GM19035 (cell line): ENCODE results near the gene HADH.
"Not testable (repeated sequence)": the region's sequence is repeated elsewhere in the genome, so short reads cannot be mapped to it uniquely, and the experiment has no call there.

Experiments
- ATAC-seq: cut with Tn5 transposase; IDR thresholded peaks from one replicate; pipeline ENCODE4 v1.9.1; 2021; ENCODE audit not compliant: unreplicated experiment

Gene HADH

DNA sequence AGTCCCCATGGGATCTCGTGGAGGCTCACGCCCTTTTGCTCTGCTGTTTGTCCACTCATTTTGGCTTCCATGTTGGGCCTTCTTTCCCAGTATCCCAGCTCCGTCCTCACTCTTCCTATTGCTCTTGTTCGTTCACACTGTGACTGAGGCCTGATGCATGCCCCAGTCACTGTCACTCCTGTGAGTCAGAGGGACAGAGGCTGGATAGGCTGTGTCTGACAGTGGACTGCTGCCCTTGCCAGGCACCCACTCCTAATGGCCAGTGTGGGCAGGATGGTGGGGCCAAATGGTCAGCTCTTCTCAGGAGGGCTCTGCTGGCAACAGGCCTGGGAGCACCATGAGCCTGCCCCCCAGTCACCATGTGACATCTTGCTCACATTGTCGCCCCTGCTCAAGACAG is 40.0 kb downstream of the HADH start:
- ATAC-seq = no peak

DNA sequence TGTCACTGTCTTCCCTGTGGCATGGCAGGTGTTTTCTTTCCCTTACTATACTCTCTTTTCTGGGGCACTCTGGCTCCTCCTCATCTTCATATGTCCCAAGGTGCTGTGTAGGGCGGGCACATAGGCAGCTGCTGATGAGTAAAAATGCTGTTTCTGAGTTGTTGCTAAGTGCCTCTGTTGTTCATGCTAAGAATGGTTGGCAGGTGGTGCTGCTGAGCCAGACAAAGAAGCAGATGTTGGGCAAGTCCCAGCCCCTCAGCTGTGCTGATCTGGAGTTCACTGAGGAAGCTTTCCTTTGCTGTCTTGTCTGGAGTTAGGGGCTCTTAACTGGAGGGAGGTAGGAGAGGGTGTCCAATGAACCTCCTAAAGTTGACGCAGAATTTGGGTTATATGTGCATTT is 40.6 kb downstream of the HADH start:
- ATAC-seq = peak; percentile 97

DNA sequence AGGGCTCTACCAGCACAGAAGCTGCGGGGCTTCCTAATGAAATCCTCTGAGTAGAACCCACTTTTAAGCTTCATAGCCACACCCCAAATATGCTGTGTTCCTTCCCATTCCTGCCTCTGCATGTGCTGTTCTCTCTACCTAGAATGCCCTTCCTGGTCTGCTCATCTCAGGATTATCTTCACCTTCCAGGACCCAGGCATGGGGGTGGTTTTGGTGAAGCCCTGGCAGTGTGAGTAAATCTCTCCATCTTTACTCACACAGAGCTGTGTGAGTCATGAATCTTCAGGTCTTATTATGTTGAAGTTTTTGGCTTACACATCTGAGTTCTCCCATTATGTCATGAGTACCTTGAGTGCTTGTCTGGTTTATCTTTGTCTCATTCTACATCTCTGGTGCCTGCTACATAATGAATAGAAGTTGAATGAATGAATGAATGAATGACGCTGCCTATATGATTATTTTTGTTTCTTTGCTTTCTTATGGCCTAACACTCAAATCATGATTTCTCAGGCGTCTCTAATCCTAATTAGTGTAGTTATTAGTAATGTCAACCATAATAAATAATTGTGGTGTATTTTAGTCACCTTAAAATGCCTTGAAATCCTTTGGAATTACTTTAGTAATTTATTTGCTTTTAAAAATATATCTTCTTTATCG is 41.9 kb downstream of the HADH start:
- ATAC-seq = no peak

DNA sequence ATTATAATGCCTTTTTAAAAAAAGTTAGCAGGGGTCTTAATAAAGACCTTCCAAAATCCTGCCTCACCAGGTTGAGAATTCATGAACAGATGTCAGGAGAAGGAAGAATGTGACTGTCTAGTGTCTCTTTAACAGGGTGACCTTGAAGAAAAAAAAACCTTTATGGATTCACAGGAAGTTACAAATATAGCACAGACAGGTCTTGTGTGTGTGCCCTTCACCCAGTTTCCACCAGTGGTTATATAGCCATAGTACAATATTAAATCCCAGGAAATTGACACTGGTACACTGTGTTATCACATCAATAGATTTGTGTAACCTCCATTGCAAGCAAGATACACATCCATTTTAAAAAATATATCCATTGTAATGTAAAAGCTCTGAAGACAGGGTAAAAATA is 43.7 kb downstream of the HADH start:
- no peak for ATAC-seq

DNA sequence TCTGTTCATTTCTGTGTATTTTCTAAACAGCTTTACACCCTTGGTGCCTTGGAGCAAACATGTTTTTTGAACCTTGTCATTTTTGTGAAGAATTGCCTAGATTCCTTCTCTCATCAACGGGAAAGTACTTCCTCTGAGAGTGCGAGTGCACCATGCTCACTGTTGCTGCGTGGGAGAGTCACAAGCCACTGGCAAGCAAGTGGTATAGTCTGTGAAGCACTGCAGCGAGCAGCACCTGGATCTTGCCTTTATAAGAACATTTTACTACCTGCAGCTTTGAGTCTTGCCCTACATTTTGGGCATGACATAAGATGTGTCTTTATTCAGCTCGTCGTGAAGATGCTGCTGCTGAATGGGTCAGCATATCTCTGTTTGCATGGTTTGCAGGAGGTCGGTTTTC is 44.9 kb downstream of the HADH start:
- no peak for ATAC-seq

DNA sequence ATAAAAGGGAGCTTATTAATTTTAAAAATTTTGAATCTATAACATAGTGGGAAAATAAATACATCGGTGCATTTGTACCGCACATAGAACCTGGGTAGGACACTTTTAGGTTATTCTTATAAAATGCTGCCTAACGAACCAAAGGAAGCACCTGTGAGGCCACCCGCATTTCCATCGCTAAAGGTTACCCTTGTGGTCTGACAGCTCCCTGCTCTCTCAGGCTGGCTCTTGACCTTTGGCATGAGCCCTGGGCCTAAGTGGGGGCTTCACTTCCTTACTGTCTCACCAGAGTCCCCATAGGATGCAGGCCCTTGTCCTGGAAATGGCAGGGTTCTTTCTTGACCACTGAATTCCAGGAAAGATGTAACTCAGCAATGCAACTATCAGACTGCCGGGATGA is 46.0 kb downstream of the HADH start:
- ATAC-seq = no peak

DNA sequence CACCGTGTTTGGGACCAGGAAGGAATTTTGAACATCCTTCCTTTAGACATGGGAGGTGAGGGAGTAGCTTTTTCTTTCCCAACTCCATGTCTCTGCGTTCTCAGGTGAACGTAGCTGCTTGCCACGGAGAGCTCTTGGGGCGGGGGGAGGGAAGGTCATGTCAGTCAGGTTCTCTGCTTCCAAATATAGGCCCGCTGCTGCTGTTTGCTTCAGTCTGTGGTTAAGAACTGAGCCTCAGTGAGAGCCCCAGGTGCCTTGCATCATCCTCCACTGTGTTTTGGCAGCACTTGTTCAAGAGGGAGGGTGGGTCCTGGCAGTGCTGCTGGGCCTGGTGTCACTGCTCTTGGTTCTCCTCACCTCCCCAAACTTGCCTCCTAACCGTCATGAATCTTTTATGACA is 46.5 kb downstream of the HADH start:
- peak; percentile 65 for ATAC-seq

DNA sequence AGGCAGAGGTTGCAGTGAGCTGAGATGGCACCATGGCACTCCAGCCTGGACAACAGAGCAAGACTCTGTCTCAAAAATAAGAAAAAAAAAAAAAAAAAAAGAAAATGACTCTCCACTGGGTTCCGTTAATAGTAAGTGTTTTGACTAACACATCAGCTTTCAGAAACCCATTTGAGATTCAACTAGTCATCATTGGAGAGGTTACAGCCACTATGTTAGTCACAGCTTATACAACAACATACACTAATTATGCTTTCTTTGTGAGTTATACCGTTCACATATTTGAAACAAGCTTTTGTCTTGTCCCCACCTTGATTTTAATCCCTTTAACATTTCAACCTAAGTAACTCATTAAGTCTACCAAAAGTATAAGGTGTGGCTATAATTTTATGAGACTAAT is 48.2 kb downstream of the HADH start:
- ATAC-seq = no peak

DNA sequence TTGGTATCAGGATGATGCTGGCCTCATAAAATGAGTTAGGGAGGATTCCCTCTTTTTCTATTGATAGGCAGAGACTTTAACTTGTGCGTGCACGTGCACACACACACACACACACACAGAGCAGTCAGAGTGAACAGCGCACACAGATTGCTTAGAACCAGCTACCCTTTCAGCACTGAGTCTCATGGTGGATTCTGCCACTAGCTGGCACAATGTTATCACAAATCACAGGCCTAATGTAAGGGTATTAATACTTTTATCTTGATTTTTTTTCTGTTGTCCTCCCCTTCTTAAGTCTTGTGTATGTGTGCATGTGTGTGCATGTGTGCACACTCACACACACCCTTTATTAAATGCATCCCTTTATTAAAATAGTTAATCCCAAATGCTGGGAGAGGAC is 53.2 kb downstream of the HADH start:
- no peak for ATAC-seq

DNA sequence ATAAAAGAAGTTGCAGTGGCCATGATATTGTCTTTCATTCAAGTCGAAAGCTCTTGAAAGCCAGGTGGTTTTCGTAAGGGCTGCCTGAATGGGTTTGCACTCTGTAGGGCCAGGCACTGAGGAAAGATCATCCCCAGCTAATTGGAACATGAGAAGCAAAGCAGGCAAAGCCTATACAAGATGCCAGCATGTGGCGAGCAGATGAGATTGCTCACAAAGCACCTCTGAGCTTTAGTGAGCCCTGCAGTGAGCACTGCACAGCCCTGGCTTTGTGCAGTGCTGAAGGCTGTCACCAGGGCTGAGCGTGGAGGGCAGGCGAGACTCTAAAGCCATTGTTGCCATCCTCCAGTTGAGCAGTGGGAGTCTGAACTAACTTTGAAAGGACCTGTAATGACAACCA is 53.8 kb downstream of the HADH start:
- no peak for ATAC-seq

DNA sequence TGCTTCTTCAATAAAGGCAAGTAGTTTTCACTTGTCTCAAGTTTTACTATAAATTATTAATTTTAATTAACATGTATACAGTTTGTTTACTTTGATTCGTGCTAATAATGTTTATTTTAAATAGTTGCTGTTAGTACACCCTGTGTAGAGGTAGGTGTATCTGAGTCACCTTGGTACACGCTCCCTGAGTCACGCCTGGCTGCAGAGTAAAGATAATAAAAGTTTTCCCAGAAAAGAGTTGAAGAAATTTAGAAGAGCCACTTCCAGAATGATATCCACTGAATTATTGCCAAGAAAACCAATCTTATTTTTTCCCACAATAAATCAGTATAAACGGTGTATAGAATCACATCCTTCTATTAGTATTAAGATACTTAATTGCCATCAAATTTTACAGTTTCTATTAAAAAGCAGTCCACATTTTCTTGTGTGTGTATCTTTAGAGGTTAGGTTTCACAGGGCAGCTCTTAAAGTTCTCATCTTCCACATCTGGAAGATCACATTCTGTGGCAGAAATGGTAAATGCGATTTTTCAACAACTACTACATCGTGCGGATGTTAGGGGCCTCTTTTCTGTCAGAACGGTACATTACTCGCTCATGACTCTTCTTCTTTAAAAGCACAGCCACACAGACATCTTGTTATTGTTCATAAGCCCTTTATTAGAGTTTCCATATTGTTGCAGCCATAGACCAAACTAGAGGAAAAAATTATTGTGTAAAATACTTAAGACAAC is 55.4 kb downstream of the HADH start:
- ATAC-seq = no peak

DNA sequence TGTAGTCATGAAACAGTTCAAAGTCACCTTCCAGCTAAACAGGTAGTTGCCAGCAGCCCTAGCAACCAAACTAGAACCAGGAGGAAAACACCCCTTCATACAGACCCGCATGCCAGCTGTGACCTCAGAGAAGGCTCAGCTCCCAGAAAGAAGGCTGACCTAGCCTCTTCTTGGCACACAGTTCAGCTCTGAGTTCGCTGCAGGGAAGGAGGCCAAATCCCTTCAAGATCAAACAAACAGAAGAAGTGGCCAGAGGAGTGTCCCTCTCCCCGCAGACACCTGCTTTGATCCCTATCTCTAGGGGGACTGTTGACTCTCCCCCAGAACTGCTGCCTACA is 56.0 kb downstream of the HADH start:
- ATAC-seq = no peak

DNA sequence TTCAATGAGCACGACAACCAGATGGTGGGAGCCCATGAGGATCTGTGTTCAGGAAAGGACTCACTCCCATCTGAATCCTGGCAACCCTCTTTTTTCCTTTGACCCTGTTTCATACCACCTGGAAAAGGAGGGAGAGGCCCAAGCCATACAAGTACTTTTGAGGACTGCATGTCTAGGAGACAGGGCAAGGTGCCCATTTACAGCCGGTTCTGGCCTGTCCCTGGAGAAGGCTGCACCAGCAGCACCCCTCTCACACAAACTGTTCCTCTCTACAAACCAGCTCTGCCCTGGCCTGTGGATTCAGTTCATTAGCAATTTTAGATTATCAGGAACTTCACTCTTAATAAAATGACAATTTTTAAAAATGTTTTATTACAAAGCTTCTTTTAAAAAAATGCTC is 57.5 kb downstream of the HADH start:
- no peak for ATAC-seq

DNA sequence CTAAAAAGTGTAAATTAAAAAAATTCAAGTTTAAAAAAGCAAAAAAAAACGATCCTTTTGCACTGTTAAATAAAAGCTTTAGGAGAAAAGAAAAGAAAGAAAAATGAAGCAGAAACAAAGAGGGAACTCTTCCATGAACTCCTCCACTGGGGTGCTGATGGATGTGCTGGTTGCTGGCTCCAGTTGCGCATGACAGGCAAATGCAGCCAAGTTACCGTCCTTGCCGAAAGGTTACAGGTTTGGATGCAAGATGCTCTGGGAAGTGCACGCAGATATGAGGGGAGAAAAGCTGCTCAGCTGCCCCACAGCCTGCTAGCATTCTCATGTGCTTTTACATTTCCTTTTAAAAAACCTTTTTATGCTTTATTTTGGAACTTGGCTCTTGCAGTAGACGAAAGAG is 58.5 kb downstream of the HADH start:
- ATAC-seq = no peak

DNA sequence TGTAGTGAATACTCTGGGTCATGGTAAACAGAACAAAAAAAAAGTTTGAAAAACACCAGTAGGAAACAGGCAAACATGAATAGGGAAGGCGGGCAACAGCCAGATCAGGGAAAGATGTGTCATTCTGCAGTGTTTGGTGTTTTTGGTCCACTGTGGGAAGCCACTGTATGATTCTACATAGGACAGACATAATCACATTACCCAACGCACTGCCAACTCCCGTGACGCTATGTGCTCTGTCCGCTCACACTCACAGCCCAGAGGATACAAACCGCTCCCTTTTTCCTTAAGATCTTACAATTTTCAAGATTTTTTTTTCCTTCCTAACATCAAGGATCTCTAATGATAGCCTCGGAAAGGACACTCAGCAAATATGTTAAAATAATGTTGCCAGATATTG is 59.3 kb downstream of the HADH start:
- ATAC-seq = no peak

DNA sequence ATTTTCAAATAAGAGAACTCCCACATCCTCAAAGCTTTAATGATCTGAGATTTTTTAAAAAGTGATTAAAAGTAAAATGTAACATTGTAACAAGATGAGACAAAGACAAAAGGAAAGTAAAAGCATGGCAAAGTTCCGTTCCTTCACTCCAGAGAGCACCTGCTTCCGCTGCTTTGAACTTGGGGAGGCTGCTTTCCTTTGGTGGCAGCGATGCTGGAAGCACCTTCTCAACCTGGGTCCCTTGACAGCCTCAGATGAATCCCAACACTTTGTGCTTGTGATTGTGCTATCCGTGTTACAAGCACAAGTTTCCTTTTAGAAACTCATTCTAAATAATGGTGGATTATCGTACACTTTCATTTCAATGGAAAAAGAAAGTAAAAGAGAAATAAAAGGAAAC is 59.7 kb downstream of the HADH start:
- ATAC-seq = no peak

DNA sequence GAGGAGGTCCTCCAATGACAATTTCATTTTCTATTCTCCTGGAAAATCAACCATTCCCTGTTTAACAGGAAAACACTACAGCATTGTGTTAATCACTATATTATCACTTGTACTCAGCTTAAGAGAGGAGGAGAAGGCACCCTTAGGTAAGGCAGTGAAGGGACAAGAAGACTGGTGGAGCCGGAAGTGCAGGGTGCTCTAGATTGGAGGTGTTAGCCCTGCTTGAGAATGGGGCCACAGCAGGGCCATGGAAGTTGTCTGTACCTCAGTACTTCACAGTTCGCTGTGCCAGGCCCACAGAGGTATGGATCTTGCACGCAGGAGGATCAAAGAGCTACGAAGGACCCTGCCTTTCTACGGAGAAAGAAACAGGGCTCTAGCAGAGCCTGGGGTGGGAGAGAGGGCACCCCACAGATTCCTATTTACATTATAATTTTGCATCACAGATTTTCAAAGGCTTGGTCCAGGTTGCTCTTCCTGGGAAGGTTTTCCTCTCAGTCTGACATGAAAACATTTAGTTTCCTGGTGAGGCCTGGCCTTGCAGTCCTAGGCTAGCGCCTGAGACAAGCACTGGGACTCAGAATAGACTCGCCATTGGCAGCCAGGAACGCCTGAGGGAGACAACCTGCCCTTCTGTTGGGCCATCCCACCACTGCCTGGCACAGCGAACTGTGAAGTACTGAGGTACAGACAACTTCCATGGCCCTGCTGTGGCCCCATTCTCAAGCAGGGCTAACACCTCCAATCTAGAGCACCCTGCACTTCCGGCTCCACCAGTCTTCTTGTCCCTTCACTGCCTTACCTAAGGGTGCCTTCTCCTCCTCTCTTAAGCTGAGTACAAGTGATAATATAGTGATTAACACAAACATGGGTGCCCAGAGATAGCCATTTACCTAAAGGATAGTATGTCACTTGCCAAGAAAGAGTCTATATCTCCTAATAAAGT is 60.8 kb downstream of the HADH start:
- not testable (repeated sequence) for ATAC-seq

DNA sequence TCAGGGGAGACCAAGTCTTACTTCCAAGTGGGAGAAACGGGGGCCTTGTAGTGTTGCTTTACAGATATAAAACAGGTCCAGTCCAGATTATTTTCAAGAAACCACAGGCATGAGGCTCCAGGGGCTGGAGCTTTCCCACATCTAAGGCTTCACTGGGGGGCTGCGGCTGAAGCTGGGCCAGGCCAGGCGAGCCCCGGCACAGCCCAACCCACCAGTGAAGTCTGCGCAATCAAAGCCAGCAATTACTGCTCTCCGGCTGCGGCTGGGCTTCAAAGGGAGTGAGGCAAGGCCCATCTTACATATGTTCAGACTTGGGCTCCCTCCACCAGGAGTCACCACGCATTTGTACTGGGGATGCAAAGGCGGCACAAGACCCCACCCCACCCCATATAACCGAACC is 61.7 kb downstream of the HADH start:
- ATAC-seq = no peak

DNA sequence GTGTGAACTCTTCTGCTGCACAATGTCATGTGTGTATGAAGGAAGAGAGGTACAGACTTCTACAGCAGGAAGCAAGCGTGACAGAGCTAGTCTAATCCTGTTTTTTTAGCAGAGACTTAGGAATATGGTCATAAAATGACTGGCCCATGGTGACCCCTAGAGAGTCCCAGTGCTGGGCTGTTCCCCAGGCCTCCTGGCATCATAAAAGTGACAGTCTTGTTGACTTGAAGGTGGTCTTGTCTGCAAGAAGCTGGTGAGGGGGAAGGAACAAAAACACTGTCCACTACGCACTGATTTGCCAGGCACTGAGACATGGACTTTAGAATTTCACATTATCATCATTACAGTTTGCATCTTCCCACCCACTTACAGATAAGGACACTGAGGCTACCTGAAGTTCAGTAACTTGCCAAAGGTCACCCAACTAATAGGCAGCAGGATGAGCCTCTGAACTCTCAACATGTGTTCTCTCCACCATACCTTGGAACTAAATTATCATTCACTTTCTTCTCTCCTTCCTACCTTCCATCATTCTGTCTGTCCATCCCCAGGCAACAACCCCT is 63.0 kb downstream of the HADH start:
- ATAC-seq = no peak

DNA sequence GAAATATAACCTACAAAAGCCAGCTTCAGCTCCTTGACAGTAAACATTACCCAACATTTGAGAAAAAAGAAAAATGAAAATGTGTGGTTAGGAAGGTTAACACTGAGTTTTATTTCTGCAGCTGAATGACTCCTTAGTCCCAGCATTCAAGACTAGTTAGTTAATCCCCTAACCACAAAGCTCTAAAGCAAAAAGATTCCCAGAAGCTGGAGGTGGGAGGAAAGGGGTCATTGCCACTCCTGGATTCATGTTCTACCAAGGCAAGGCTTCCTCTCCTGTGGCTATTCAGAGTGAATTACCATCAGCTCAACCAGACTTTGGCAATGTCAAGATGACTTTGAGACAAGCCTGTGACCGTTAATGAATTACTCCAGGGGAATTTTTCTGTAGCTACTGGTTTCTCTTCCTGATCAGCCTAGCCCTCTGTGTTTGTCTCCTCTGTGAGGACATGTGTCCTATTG is 63.6 kb downstream of the HADH start:
- no peak for ATAC-seq

DNA sequence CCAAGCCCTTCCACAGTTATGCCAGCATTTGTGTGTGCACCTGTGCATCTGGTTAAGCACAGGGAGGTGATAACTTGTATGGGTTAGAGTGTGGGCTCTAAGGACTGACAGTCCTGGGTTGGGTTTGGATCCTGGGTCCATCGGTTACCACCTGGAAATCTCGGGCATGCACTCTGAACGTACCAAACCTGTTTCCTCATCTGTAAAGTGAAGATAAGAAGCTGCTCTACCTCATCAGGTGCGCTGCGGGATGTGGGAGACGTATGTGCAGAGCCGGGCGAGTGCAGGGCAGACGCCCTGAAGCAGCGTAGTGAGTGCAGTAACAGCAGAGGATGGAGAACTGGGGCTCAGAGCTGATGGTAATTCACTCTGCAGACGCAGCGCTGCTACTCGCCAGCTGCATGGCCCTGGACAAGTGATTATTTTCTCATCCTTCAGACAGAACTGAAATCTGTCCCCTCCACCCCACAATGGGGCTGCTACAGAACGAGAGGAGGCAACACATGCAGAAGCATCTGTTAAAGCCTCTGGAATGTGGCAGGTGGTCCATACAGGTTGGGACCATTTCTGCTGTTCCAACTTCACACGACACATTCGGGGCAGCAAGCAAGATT is 64.4 kb downstream of the HADH start:
- ATAC-seq = no peak
